HG02981 (cell line): ENCODE measurements around the gene GLDC.
"Not testable (repeated sequence)": the region's sequence is repeated elsewhere in the genome, so short reads cannot be mapped to it uniquely, and the experiment has no call there.

Source experiments
- ATAC-seq: cut with Tn5 transposase; IDR thresholded peaks from one replicate; pipeline ENCODE4 v1.9.1; 2021; ENCODE audit warnings: mild to moderate bottlenecking, moderate library complexity; ENCODE audit not compliant: unreplicated experiment

GLDC gene

DNA sequence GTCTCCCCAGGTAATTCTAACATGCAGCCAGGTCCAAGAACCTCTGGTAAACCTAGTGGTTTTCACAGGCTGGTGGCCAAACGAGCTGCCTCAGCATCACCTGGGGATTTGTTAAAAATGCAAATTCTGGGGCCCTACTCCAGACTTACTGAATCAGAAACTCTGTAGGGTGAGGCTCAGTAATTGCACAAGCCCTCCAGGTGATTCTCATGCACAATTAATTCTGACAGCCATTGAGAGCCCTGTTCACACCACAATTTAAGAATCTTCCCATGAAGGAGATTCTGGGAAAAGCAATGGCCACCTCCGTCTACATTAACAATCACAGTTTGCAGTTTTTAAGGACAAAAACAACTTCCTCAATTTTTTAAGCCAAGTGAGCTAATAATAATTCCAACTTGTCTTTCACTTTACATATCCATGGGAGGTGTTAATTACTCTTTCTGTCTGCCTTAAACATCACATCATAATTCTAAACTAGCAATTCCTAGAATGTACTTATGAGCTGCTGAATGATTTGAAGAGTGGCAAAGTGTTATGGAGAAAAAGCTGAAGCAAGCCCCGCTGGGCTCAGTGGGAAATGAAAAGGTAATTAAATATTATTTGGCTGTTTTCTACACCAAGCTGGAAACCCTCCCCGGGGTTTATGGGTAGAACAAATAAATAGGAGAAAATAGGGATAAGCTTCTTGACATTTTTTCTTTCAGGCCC lies 70.0 kb downstream of the GLDC start:
- ATAC-seq = peak; percentile 89

DNA sequence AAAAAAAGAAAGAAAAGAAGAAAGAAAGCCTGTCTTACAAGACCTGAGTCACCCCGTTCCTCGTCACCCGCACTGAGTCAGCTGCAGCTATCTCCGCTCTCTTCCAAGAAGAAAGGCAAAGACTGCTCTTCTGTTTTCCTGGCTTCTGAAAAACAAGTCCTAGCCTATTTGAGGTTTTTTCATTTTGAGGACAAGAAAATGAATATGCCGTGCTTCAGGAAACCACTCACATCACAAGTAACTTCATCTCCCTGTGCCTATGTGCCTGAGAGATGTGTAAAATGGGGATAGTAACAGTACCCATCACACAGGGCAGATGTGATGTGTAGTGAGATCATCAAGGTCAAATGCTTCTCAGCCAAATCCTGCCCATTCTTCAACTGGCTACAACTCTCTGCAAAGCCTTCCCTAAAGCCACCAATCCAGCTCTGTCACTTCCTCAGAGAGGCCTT lies 78.4 kb downstream of the GLDC start:
- no peak for ATAC-seq

DNA sequence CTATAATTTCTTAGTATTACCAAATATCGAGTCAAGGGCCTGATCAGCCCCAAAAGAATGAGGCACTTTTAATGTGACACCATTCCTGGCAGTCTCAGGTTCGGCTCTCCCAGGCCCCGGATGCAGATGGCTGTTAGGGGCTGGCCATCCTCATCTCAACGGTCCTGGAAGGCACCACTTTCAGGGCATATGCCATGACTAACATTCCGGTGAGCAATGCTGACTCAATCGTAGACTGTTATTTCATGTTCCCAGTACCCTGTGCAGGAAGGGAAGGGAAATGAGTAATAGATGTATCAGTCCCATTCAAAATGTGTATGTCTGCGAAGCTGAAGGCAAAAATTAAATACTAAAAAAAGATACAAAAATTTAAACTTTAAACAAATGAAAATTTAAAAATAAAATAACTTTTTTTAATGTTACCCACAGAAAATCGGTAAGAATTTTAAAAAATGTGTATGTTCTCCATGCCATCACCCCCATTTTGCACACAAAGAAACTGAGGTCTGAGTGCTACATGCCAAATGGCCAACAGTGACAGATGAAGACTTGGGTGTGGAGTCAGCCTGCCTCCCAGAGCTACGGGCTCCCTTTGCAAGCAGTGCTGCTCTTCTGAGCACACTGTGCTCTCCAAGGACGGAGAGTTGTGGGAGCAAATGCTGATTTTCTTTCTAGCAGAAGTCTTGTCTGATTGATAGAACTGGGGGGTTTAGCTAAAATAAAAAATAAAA lies 79.0 kb downstream of the GLDC start:
- ATAC-seq = no peak

DNA sequence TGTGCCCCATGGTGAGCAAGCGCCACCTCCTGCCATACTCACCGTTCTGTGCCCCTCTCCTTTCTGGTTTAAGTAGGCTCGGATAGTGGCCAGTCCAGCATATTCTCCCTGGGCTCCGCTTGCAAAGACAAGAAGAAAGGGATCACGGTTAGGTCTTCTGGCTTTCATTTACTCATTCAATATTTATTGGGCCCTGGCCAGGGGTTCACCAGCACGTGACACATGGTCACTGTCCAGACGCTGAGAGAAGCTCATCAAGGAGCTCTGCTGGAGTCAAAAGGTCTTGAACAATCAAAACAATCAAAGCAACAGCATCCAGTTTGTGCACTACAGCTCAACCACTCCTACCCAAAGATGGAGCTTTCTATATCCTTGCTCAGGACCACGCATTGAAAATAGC lies 80.2 kb downstream of the GLDC start:
- ATAC-seq = no peak

DNA sequence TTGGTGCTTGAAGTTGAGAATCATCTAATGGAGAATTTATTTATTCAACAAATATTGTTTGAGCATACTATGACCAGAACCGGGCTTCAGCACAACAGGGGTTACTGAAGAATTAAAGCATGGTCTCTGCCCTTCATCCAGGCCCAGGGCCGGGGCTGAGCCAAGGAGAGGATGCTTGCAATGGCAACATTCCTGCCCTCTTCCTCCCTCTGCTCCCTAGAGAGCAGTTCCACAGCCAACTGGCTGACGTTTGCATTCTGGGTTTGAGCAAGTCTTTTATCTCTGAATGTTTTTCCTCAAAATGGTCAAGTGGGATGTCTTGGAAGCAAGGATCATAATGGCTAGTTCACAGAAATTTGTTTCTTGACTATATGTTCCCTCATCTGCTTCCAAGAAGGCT lies 80.7 kb downstream of the GLDC start:
- no peak for ATAC-seq

DNA sequence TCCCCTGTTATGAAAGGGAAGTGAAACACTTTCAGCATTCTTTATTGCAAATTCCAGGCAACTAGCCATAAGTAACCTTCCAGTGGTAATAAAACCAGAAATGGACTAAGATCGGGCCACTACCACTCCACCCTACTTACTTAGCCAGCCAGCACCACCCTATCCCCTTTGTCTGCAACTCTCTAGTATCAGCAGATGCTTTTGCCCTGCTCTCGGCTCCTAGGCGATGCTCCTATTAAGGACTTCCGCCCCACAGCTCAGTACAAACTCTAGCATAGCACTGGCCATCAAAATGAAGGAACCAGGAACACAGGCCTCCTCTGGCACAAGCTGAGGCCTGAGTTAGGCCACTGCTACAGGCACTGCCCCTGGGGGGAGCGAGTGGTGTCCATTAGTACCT lies 81.2 kb downstream of the GLDC start:
- ATAC-seq = no peak

DNA sequence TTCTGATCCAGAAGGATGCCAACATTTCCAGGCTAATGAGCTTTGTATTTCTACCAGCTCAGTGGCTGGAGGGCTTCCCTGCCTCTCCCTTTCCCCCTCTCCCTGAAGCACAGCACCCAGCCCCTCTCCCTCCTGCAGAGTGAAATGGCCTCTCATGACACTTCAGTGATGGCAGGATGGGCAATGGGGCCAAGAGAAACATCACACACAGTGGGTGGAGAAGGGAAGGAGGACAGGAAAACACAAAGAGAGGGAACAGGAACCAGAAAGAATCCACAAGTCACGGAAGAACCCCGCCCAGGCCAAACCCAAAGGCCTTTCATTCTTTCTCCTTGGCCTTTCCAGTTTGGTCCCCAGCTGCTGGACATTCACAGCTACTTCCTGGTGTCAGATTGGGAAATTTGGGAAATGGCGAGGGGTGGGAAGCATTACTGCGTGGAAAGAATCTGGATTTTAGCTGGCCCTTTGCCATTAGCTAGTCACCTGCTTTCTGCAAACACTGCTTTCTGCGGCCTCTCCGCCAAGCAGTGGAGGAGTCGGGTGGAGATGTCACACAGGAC lies 82.6 kb downstream of the GLDC start:
- no peak for ATAC-seq

DNA sequence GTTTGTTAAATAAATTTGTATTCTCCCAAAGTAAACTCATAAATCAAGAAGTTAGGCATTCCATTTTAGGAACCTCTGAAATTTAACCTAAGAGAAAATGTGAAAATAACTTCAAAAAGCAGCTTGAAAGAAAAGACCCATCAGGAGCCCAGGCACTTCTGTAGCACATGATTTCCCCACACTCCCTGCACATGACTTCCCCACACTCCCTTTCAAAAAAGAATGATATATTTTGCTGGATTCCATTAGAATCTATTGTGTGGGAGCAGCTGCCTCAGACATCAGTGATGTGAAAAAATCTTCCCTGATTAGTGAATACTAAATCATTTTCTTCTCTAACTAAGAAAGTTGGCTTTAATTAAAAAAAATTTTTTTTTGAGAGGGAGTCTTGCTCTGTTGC lies 83.3 kb downstream of the GLDC start:
- no peak for ATAC-seq

DNA sequence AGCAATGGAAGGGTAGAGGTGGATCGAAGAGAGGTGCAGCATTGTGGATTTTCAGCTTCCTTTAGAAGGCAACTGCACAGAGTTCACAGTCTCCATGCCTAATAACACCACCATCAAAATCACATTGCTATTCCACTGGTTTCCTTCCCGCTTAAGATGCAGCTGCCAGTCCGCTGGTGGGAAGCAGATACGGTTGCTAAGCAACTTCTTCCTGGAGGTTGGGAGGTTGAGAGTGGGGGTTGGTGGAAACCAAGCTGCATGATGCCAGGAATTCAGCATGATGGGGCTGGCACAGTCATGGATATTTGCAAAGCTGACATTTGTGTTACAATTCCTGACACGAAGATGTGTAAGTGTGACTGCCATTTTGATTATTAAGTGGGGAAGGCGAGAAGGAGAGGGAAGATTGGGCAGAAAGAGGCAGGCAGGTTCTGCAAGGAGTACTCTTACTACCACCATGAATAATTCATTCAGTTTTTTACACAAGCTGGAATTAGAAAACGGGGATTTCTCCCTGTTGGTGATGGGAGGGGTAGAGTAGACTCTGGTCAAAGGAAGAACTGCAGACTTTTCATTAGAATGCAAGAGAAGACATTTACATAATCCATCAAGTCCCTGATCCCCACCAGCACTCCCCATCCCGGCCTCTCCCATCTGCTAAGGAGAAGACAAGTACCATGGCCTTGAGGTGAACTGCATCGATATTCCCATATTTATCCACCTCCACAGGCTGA lies 87.5 kb downstream of the GLDC start:
- ATAC-seq = no peak

DNA sequence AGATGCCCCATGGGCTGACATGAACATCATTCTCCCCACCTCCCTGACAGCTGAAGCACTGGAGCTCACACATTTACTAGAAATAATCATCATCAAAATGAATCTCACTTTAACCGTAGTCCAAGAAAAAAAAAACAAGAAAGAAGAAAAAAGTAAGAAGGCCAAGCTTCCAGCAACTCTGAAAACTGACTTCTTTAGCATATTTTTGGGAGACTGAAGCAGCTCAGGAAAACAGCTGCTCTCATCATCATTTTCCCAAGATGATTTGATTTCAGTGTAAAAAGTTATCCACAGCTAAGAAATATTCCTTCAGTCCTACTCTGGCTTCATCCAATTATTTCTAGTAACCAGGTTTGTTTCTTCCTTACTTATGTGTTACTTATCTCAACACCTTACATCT lies 91.7 kb downstream of the GLDC start:
- no peak for ATAC-seq

DNA sequence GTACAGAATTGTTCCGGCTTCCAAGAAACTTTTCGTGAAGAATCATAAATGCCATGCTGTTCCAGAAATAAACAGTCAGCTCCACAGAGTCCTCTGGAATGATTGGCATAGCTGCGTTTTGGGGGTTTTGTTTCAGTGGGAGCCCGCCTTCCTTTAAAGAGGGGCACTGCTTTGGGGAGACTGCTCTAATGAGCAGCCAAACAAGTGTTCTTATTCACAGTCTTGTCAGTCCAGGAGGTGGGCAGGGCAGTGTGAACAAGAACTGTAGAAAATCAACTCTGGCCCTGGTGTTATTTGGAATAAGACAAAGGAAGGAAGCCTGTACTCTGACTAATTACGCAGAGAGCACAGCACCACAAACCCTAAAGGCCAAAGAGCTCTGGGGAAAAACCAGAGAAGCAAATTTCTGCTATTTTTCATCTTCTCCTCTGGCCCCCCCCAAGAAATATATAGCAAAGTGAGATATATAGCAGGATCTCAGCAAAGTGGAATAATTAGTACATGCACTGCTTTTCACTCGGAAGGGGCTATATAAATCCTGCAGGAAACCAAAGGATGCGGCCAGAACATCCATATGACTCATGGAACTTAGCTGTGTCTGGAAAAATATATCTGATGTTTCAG lies 92.9 kb downstream of the GLDC start:
- no peak for ATAC-seq

DNA sequence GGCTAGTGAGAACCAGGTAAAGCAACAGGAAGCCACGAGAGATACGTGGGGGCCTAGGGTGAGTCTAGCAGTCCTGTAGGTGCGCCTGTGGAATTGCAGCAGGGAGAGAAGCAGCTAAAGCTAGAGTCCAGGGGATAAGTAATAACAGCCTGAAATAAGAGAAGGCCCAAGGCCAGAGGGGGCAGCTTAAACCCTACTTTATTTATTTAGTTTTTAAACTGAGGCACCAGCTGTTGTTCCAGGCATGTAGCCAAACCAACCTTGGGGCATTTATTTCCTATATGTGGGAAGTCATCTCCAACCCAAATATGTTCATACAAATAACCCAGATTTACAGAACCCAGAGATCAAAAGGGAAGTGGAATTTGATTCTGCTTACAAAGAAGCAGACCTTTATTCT lies 93.5 kb downstream of the GLDC start:
- no peak for ATAC-seq

DNA sequence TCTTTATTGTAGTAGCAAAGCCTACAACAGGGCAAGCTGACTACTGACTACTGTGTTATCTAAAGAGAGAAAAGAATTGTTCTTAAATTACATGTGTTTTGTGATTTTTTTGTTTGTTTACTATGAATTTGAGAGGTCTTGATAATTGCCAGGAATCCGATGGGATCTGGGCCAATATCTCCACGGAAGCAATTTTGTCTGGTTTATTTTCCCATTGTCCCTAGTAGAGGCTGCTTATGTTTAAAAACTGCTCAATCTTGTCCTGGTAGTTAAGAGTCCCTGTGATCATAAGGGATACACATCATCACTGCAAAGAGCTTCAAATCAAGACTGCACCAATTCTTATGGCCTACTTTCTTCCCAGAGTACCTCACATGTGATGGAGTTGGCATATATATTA lies 94.4 kb downstream of the GLDC start:
- no peak for ATAC-seq

DNA sequence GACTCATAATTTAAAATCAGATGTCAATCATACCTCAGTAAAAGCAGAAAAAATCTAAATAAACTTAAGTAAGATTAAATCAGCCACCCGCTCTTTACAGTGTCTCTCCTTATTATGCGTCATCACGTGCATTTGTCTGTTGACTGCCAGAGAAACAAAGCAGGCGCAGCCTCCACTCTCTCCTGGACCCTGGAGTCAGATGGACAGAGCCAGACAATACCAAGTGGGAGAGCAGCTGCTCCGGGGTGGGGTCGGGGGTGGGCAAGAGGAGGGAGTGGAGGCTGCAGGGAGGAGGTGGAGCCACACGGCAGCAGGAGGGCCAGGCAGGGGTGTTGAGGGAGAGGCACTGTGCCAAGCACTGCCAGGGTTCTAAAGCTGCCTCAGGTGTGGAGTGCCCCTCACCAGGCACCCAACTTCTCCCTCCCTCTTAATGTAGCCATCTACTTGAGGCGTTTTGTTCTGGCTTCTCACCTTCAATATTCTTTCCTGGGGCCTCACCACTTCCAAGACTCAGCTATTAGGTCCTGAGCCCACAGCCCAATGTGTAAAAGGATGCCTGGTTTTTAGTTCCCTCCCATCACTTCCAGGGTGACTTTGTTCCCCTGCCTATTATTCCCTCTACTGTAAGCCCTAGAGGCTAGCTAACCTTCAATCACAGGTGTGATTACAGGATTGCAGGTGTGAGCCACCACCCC lies 96.3 kb downstream of the GLDC start:
- no peak for ATAC-seq

DNA sequence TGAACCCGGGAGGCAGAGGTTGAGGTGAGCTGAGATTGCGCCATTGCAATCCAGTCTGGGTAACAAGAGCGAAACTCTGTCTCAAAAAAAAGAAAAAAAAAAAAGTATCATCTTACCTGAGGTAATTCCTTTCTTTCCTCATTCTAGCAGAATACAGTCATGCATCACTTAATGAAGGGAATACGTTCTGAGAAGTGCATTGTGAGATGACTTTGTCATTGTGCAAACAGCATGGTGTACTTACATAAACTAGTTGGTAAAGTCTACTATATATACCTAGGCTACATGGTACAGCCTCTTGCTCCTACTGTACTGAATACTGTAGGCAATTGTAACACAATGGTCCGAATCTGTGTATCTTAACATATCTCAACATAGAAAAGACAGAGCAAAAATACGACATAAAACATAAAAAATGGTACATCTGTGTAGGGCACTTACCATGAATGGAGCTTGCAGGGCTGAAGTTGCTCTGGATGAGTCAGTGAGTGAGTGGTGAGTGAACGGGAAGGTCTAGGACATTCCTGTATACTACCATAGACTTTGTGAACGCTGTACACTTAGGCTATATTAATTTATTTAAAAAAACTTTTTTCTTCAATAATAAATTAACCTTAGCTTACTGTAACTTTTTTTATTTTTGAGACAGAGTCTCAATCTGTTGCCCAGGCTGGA lies 100.4 kb downstream of the GLDC start:
- ATAC-seq = no peak

DNA sequence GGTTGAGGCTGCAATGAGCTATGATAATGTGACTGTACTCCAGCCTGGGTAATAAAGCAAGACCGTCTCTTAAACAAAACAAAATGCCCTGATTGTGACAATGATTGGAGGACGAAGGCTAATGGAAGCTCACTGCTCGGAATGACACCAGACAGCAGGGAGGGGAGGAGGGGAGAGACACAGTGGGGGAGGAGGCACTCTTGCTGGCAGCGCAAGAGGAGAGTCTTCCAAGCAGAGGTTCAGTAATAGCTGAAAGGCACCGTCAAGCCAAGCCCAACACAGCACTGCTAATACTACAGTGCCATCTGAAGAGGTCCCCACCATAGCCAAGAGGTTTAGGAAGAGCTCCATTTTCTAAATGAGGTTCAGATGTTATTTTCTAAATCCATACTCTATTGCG lies 102.3 kb downstream of the GLDC start:
- ATAC-seq = no peak

DNA sequence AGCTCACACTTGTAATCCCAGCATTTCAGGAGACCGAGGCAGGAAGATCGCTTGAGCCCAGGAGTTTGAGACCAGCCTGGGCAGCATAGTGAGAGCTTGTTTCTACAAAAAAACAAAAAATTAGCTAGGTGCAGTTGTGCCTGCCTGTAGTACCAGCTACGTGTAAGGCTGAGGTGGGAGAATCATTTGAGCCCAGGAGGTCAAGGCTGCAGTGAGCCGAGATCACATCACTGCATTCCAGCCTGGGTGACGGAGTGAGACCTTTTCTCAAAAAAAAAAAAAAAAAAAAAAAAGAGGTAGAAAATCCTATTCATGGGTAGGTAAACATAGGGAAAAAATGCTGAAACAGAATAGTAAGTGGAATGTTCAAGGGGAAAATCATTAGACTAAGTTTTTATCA lies 102.9 kb downstream of the GLDC start:
- not testable (repeated sequence) for ATAC-seq

DNA sequence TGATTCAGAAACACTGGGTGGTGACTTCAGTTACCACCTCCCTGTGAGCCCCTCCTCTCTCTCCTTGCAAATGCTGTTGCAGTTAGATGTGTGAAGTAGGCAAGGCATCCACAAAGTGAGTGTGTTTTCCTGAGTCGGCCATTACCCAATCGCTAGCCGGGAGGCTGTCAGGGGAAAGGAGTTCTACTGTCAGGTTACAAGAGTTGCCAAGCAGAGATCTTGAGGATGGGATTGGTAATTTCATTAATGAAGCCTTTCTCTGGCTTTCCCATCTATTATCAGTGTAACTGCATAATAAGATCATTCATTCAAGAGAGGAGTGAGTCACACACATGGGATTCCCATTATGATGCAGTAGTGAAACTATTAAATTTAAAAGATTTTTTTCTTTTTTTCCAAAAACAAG lies 106.9 kb downstream of the GLDC start:
- no peak for ATAC-seq

DNA sequence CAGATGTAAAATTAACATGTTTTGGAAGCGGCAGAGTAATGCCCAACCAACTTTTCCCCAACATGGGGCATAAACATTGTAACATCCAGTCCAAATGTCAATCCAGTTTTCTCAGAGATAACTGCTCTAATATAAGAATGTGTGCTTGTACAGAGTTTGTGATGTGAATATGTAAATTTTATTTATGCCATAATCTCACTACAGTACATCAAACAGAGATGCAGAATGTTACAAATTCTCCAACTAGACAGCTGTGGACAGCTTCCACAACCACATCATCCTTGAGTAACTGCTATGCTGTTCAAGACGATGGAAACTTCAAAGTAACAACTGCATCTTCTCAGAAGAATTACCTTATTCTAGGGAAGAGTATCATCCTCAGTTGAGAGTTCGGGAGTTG lies 109.9 kb downstream of the GLDC start:
- no peak for ATAC-seq
